Glutamatergic neuron (in vitro differentiated cells): ENCODE data around the gene PTPN13. TPM values are rescaled to one million over a fixed set of nuclear protein-coding genes. Genes with fewer than 3 reads are reported as not detected.

Source experiments
- DNase-seq: peaks from one replicate; pipeline ENCODE4 v3.0.0; 2022
- H3K27ac Mint-ChIP-seq: one replicate; pipeline ENCODE4 v1.8.0; 2020; ENCODE audit warnings: mild to moderate bottlenecking, mixed read lengths, inconsistent platforms; ENCODE audit not compliant: unreplicated experiment
- H3K27me3 Mint-ChIP-seq: one replicate; pipeline ENCODE4 v1.8.0; 2020; ENCODE audit warnings: mild to moderate bottlenecking, moderate library complexity, mixed read lengths, inconsistent platforms; ENCODE audit not compliant: unreplicated experiment
- H3K36me3 Mint-ChIP-seq: one replicate; pipeline ENCODE4 v1.8.0; 2020; ENCODE audit warnings: mild to moderate bottlenecking, mixed read lengths, inconsistent platforms; ENCODE audit not compliant: unreplicated experiment
- H3K4me1 Mint-ChIP-seq: one replicate; pipeline ENCODE4 v1.8.0; 2020; ENCODE audit warnings: mild to moderate bottlenecking, low read depth, mixed read lengths, inconsistent platforms; ENCODE audit not compliant: unreplicated experiment
- H3K4me3 Mint-ChIP-seq: one replicate; pipeline ENCODE4 v1.8.0; 2020; ENCODE audit warnings: mild to moderate bottlenecking, mixed read lengths, inconsistent platforms; ENCODE audit not compliant: unreplicated experiment
- H3K9me3 Mint-ChIP-seq: one replicate; pipeline ENCODE4 v1.8.0; 2020; ENCODE audit warnings: mild to moderate bottlenecking, moderate library complexity, mixed read lengths, inconsistent platforms; ENCODE audit not compliant: unreplicated experiment
- total RNA-seq: library from RNA; stranded (reverse); fragmentation: NEBNext Ultra II Directional; extraction: Animal tissue kit (Norgen Biotek cat#: 25700); gene quantifications from one replicate; pipeline ENCODE4 v1.2.1, GENCODE V29; 2021; ENCODE audit not compliant: unreplicated experiment
- TF ChIP-seq, protein P1 (sequence below): fragments of 200-600 bp; sonication (generic); IDR thresholded peaks from one replicate; pipeline ENCODE4 v1.5.0; 2021; ENCODE audit not compliant: partially characterized antibody, unreplicated experiment

The PTPN13 gene
- total RNA-seq, 1 donor from 2014 or later: 44.1 TPM

DNA sequence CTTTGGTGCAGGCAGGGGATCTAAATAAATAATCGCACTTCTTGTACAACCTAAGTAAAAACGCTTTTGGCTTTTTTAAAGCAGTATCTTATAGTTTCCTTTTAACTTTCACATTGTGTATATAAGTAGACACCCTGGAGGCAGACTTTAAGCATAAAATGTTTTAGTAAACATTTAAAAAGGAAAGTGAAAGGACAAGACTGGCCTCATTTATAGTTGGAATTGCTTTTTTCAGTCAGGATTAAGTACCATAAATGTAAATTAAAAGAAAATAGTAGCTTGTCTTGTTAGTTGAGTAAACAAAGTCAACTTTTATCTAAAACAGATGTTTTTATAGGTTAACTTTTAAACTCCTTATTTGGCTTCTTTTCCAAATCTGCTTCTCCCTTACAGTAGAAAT lies 39.7 kb downstream of the PTPN13 start:
- no peak overlapping the region for H3K27ac Mint-ChIP-seq
- peaks cover 2% of the 10 kb centered on the region for H3K9me3 Mint-ChIP-seq
- H3K4me1 Mint-ChIP-seq: no peaks in the 10 kb centered on the region
- TF ChIP-seq, protein P1, sequence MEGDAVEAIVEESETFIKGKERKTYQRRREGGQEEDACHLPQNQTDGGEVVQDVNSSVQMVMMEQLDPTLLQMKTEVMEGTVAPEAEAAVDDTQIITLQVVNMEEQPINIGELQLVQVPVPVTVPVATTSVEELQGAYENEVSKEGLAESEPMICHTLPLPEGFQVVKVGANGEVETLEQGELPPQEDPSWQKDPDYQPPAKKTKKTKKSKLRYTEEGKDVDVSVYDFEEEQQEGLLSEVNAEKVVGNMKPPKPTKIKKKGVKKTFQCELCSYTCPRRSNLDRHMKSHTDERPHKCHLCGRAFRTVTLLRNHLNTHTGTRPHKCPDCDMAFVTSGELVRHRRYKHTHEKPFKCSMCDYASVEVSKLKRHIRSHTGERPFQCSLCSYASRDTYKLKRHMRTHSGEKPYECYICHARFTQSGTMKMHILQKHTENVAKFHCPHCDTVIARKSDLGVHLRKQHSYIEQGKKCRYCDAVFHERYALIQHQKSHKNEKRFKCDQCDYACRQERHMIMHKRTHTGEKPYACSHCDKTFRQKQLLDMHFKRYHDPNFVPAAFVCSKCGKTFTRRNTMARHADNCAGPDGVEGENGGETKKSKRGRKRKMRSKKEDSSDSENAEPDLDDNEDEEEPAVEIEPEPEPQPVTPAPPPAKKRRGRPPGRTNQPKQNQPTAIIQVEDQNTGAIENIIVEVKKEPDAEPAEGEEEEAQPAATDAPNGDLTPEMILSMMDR: no peak
- no peak overlapping the region for H3K4me3 Mint-ChIP-seq
- H3K36me3 Mint-ChIP-seq: no peaks in the 10 kb centered on the region
- H3K27me3 Mint-ChIP-seq: no peaks in the 10 kb centered on the region
- no peak for DNase-seq

DNA sequence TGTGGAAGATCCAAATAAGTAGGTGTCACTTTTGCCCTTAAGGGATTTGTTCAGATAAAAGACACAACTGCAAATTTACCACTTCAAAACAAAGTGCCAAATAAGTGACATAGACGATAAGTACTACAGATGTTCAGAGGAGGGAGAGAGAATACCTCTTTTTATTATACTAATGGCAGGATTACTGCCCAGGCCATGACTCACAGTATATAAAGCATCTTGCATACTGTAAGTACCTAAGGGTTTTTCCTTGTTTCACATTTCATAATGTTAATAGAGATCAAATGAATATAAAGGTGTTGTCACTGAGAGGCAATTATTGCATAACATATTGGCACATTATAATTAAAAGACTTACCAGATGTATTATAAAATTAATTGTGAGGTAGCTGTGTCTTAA lies 46.4 kb downstream of the PTPN13 start:
- H3K27ac Mint-ChIP-seq: no peak overlapping the region
- no peaks in the 10 kb centered on the region for H3K4me1 Mint-ChIP-seq
- TF ChIP-seq, protein P1: no peak
- peaks cover 2% of the 10 kb centered on the region for H3K9me3 Mint-ChIP-seq
- H3K36me3 Mint-ChIP-seq: no peaks in the 10 kb centered on the region
- H3K27me3 Mint-ChIP-seq: no peaks in the 10 kb centered on the region
- DNase-seq: no peak
- H3K4me3 Mint-ChIP-seq: no peak overlapping the region

DNA sequence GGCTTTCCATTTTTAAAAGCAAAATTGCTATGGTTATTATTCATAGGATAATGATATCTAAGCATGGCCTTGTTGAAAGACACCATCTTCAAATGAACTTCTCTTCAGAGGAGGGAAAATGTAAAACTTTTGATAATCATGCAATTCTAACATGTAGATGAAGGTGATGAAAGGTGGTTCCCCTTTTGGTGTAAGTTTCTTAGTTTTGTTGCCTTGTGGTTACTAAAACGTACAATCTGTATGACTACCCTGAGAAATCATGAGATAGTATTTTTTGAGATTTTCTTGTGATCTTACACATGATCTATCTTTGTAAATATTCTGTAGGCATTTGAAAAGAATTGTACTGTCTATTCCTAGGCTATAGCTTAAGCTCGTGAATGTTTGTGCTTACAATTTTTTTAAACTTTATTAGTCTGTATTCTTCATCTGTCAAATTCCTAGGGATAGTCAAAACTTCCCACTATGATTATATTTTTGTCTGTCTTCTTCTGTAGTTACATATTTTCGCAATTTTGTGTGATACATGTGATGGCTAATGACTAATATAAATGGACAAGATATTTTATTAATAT lies 47.5 kb downstream of the PTPN13 start:
- H3K4me1 Mint-ChIP-seq: no peaks in the 10 kb centered on the region
- DNase-seq: no peak
- H3K4me3 Mint-ChIP-seq: no peak overlapping the region
- H3K36me3 Mint-ChIP-seq: no peaks in the 10 kb centered on the region
- no peak overlapping the region for H3K27ac Mint-ChIP-seq
- H3K9me3 Mint-ChIP-seq: peaks cover under 1% of the 10 kb centered on the region
- H3K27me3 Mint-ChIP-seq: no peaks in the 10 kb centered on the region
- TF ChIP-seq, protein P1: no peak

DNA sequence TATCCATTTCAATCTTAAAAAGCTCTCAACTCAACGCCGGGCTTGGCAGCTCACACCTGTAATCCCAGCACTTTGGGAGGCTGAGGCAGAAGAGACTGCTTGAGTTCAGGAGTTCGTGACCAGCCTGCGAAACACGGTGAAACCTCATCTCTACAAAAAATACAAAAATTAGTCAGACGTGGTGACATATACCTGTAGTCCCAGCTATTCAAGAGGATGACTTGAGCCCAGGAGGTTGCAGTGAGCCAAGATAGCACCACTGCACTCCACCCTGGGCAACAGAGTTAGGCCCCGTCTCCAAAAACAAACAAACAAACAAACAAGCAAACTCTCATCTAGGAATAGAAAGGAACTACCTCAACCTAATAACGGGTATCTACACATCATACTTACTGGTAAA lies 50.8 kb downstream of the PTPN13 start:
- no peak for DNase-seq
- Mint-ChIP-seq H3K27me3 (peaks cover 2% of the 10 kb centered on the region), H3K36me3 (peaks cover 8% of the 10 kb centered on the region), H3K4me3 (no peak overlapping the region), H3K27ac (no peak overlapping the region), H3K9me3 (peaks cover 1% of the 10 kb centered on the region), H3K4me1 (no peaks in the 10 kb centered on the region)
- TF ChIP-seq, protein P1: no peak

DNA sequence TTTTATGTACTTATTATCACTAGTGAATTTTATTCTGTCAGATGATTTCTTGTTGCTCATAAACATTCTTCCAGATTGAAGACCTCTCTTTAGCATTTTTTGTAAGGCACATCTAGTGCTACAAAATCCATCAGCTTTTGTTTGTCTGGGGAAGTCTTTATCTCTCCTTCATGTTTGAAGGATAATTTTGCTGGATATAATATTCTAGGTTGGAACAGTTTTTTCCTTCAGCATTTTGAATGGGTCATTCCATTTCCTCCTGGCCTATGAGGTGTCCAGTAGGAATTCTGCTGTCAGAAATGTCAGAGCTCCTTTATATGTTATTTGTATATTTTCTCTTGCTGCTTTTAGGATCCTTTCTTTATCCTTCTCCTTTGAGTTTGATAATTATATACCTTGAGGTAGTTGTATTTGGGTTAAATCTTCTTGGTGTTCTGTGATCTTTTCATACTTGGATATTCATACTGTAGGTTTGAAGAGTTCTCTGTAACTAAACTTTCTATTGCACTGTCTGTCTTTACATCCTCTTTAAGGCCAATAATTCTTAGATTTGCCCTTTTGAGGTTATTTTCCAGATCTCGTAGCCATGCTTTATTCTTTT lies 58.3 kb downstream of the PTPN13 start:
- Mint-ChIP-seq H3K9me3 (peaks cover 17% of the 10 kb centered on the region), H3K36me3 (peaks cover 47% of the 10 kb centered on the region)
- TF ChIP-seq, protein P1: no peak

More for the DNA sequence above, 58.3 kb downstream of the PTPN13 start:
- Mint-ChIP-seq H3K4me1 (no peaks in the 10 kb centered on the region), H3K4me3 (no peak overlapping the region), H3K27me3 (peaks cover 2% of the 10 kb centered on the region), H3K27ac (no peak overlapping the region)
- no peak for DNase-seq
